GM20000 (cell line): ENCODE measurements around the gene KRTAP10-1.
"Not testable (repeated sequence)": the region's sequence is repeated elsewhere in the genome, so short reads cannot be mapped to it uniquely, and the experiment has no call there.

ENCODE experiments used
- DNase-seq: peaks from one replicate; pipeline ENCODE4 v3.0.0; 2012; ENCODE audit warnings: low spot score
- TF ChIP-seq, protein P1 (sequence below): IDR thresholded peaks from 2 replicates; pipeline ENCODE4 v1.5.1; 2012; ENCODE audit warnings: mild to moderate bottlenecking, control low read depth; ENCODE audit errors: extremely low read depth, missing control alignments

The KRTAP10-1 gene

DNA sequence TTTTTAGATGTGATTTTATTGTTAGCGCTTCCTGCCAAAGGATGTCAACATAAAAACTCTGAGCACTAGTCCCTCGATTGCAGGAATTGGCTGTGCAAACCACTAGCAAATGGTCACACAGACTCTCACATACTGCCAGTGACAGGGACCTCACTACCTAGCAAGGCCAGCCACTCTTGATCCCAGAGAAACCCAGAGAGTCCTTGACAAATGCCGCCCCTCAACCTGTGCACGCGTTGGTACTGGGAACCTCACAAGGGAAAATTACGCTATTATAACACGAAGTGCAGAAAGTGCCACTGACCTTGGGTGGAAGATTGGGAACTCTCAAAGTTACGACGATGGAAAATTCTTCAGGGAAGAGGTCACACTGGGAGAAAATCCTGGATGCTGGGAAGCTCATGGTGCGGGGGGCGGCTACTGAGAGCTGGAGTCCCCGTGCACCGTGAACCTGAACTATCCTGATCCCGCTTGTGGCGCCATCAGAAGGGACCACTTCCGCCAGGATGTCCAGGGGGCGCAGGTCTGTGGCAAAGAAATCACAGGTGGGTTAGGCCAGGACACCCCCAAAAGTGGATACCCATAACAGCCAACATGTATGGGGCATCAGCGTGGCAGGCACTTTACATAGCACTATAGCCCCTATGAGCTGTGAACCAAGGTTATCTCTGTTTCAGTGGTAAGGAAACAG lies 27.6 kb upstream of the KRTAP10-1 start:
- no peak for DNase-seq
- TF ChIP-seq, protein P1, sequence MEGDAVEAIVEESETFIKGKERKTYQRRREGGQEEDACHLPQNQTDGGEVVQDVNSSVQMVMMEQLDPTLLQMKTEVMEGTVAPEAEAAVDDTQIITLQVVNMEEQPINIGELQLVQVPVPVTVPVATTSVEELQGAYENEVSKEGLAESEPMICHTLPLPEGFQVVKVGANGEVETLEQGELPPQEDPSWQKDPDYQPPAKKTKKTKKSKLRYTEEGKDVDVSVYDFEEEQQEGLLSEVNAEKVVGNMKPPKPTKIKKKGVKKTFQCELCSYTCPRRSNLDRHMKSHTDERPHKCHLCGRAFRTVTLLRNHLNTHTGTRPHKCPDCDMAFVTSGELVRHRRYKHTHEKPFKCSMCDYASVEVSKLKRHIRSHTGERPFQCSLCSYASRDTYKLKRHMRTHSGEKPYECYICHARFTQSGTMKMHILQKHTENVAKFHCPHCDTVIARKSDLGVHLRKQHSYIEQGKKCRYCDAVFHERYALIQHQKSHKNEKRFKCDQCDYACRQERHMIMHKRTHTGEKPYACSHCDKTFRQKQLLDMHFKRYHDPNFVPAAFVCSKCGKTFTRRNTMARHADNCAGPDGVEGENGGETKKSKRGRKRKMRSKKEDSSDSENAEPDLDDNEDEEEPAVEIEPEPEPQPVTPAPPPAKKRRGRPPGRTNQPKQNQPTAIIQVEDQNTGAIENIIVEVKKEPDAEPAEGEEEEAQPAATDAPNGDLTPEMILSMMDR: no peak

DNA sequence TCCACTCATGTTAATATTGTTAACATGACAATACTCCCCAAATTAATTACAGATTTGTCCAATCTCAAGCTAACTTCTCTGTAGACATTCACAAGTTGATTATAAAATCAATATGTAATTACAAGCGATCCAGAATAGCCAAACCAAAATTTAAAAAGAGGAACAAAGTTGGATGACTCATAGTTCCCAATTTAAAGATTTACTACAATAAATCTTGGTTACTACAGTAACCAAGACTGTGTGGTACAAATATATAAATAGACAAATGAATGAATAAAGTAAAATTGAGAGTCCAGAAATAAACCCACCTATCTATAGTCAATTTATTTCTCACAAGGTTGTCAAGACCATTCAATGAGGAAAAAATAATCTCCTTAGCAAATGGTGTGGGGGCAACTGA lies 26.4 kb upstream of the KRTAP10-1 start:
- DNase-seq: no peak
- TF ChIP-seq, protein P1: no peak

DNA sequence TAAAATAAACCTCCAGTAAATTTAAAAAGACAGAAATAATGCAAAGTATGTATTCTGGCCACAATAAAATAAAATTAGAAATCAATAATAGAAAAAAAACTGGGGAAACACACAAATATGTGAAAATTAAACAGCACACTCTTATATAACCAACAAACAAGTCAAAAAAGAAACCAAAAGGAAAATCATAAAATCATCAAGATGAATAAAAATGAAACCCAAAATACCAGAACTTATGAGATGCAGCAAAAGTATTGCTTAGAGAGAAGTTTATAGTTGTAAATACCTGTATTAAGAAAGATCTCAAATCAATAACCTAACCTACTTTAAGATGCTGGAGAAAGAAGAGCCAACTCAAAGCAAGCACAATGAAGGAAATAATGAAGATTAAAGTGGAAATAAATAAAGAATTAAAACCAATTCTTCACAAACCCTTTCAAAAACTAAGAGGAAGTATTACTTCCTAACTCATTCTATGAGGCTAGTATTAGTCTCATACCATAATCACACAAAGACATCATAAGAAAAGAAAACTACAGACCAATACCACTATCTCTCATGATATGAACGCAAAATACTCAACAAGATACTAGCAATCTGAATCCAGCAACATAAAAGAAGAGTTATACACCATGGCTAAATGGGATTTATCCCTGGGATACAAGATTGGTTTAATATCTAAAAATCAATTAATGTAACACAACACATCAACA lies 25.0 kb upstream of the KRTAP10-1 start:
- TF ChIP-seq, protein P1: no peak
- no peak for DNase-seq

DNA sequence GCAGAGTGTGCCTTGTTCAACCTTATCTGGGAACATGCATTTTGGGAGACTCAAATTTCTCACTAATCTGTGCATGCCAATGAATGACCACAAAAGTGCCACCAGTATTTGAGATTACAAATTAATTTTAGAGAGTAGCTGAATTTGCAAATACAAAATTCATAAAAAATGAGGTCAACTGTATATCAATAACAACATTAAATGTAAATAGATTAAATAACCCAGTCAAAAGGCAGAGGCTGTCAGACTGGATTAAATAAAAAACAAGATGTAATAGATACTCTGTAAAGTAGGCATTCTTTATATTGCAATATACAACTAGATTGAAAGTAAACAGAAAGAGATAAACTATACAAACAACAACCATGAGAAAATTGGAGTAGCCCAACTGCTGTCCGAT lies 24.1 kb upstream of the KRTAP10-1 start:
- TF ChIP-seq, protein P1: no peak
- no peak for DNase-seq

DNA sequence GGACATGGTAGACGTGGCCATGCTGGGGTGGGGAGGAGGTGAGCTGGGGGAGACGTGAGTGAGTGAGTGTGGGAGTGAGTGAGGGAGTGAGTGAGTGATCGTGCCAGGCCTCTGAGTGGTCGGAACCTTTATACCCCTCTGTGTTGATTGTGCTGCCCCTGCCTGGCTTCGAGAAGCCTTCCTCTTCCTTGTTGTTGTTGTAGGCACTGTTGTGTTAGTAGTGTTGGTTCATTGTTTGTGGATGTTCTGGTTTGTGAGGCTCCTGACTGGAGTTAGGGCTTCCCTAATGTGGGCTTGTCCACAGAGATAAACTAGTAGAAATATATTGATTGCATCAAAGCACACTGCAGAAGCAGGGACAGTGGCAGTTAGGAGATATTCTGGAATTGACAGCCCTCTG lies 18.7 kb upstream of the KRTAP10-1 start, which contains the start of gene KRTAP10-3:
KRTAP10-3 (minus strand) TSS at position 101 of the 400 bp plus-strand sequence; CDS start at position 21, 80 bp downstream.
- DNase-seq: no peak
- TF ChIP-seq, protein P1: no peak

DNA sequence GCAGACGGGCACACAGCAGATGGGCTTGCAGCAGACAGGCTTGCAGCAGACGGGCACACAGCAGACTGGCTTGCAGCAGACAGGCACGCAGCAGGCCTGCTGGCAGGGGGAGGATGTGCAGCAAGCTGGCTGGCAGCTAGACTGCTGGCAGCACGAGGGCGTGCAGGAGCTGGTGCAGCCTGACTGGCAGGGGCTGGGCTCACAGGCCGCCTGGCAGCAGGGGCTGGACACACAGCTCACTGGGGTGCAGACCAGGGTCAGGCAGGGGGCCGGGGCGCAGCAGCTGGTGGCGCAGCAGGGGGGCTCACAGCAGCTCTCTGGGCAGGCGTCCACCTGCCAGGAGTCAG lies 18.3 kb upstream of the KRTAP10-1 start:
- DNase-seq: not testable (repeated sequence)

DNA sequence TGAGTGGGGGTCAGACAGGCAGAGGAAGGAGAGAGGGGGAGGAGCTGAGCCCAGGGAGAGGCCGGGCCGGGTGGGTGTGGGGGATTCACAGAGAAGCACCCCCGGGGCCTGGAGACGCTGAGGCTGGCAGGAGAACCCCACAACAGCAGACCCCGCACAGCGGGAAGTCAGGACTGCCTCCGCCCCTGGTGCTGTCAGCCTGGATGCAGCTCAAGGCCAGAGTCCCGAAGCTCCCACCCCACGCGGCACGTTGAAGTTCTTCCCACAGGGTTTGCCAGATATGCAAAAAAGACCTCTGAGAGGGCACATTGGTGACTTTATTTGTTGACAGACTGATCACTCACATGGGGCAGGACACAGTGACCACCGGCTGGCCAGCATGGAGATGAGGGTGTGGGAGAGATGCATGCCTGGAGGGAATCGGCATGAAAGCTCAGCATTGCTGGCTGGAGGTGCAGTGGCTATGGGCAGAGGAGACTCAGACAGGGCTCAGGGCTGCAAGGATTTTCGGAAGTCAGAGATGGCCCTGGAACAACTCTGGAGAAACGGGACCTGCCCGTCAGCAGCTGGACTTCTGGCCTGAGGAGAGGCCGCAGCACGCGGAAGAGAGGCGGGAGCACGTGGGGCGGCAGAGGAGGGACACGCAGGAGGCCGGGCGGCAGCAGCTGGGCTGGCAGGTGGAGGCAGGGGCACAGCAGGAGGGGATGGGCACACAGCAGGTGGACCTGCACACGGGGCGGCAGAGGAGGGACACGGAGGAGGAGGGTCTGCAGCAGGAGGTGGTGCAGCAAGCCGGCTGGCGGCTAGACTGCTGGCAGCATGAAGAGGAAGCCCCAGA lies 17.7 kb upstream of the KRTAP10-1 start:
- DNase-seq: no peak

More for the DNA sequence above, 17.7 kb upstream of the KRTAP10-1 start:
- TF ChIP-seq, protein P1: no peak
